GM23248 (cell line): Measurements from ENCODE around the gene TMEM164. TPM values are rescaled to one million over a fixed set of nuclear protein-coding genes. Genes with fewer than 3 reads are reported as not detected.

Experiments
- DNase-seq: peaks from one replicate; pipeline ENCODE4 v3.0.0-alpha.2; 2015
- H2AFZ ChIP-seq: fragments of 200-600 bp; sonication (generic); 2 replicates; pipeline ENCODE4 v1.6.1; 2016; ENCODE audit warnings: antibody characterized with exemption
- H3F3A ChIP-seq: fragments of 200-600 bp; sonication (generic); 2 replicates; pipeline ENCODE4 v1.6.1; 2016; ENCODE audit warnings: mild to moderate bottlenecking, antibody characterized with exemption, mixed run types; ENCODE audit not compliant: insufficient read depth
- H3K27ac ChIP-seq: fragments of 200-600 bp; sonication (generic); 2 replicates; pipeline ENCODE4 v1.5.1; 2016; ENCODE audit warnings: mild to moderate bottlenecking
- H3K27me3 ChIP-seq: fragments of 200-600 bp; sonication (generic); replicated peaks from 2 replicates; pipeline ENCODE4 v1.6.1; 2016; ENCODE audit warnings: mild to moderate bottlenecking; ENCODE audit not compliant: insufficient read depth
- H3K36me3 ChIP-seq: fragments of 200-600 bp; sonication (generic); 2 replicates; pipeline ENCODE4 v1.6.1; 2016; ENCODE audit warnings: low read depth, mild to moderate bottlenecking
- H3K4me1 ChIP-seq: fragments of 200-600 bp; sonication (generic); 2 replicates; pipeline ENCODE4 v1.6.1; 2016; ENCODE audit warnings: mild to moderate bottlenecking; ENCODE audit not compliant: insufficient read depth
- H3K4me2 ChIP-seq: fragments of 200-600 bp; sonication (generic); one replicate; pipeline ENCODE4 v1.6.1; 2016; ENCODE audit warnings: mild to moderate bottlenecking; ENCODE audit not compliant: unreplicated experiment
- H3K4me3 ChIP-seq: fragments of 200-600 bp; sonication (generic); 2 replicates; pipeline ENCODE4 v1.5.1; 2016; ENCODE audit warnings: mild to moderate bottlenecking
- H3K79me2 ChIP-seq: fragments of 200-600 bp; sonication (generic); 2 replicates; pipeline ENCODE4 v1.6.1; 2016; ENCODE audit warnings: mild to moderate bottlenecking; ENCODE audit not compliant: insufficient read depth
- H3K9ac ChIP-seq: fragments of 200-600 bp; sonication (generic); 2 replicates; pipeline ENCODE4 v1.6.1; 2016; ENCODE audit warnings: mild to moderate bottlenecking
- H3K9me2 ChIP-seq: fragments of 200-600 bp; sonication (generic); 2 replicates; pipeline ENCODE4 v1.6.1; 2016; ENCODE audit warnings: mixed run types, mild to moderate bottlenecking, moderate library complexity; ENCODE audit not compliant: insufficient read depth
- H3K9me3 ChIP-seq: fragments of 200-600 bp; sonication (generic); one replicate; pipeline ENCODE4 v1.6.1; 2017; ENCODE audit warnings: low read depth
- H4K20me1 ChIP-seq: fragments of 200-600 bp; sonication (generic); 2 replicates; pipeline ENCODE4 v1.6.0; 2016; ENCODE audit not compliant: insufficient read depth
- EZH2 ChIP-seq: fragments of 200-600 bp; sonication (generic); IDR thresholded peaks from 2 replicates; pipeline ENCODE4 v1.6.1; 2018; ENCODE audit warnings: antibody characterized with exemption, mild to moderate bottlenecking; ENCODE audit not compliant: insufficient read depth, poor library complexity, severe bottlenecking
- EZH2phosphoT487 ChIP-seq: fragments of 200-600 bp; sonication (generic); IDR thresholded peaks from 2 replicates; pipeline ENCODE4 v1.6.1; 2018; ENCODE audit warnings: antibody characterized with exemption, moderate library complexity, mild to moderate bottlenecking, low read depth; ENCODE audit not compliant: insufficient read depth
- WGBS, 2 experiments: methylation state at CpG; one replicate each; pipeline ENCODE4 v1.1.6; 2015 to 2017; ENCODE audit warnings: low lambda C conversion rate in 2 of 2, low coverage in 1 of 2; ENCODE audit errors: missing lambda C conversion rate in 2 of 2; 5-methylcytosine and 5-hydroxymethylcytosine counted together
- in situ Hi-C: fragments of 300-500 bp; cut with MboI; formaldehyde crosslinking; loops from 2 replicates; pipeline ENCODE4 v1.15.0; 2020
- polyA plus RNA-seq: library from polyadenylated mRNA; unstranded; fragments of >200 nt; fragmentation: Nextera tagmentation; extraction: Ambion mirVana; gene quantifications from 2 replicates; pipeline ENCODE4 v1.2.1, GENCODE V29; 2016
- total RNA-seq: library from RNA; depleted of rRNA; stranded (reverse); fragments of >200 nt; shearing (Covaris generic); gene quantifications from 2 replicates; pipeline ENCODE4 v1.2.3, GENCODE V29; 2014

TMEM164 gene
- total and polyA plus RNA-seq, 2 experiments from 2014 or later: 1.4 to 9.1 TPM

DNA sequence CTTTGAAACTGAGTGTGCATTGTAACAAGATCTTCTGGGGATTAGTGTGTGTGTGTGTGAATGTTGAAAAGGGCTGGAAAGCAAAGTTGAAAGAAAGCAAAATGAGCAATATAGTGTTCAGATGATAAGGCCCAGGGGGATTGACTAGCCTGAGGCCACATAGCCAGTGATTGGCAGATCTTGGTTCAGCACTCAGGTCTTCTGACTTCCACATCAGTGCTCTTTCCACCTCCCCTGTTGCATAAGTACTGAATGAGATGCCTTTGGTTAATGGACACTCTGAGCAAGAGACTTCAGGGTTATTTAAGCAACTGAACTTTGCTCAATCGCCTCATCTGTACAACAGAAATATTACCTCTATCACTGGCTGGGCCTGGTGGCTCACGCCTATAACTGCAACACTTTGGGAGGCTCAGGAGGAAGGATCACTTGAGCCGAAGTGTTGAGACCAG is 120.4 kb downstream of the TMEM164 start:
- Histone ChIP-seq H3K27ac (no peak overlapping the region), H3K9me2 (no peaks in the 10 kb centered on the region), H3K9ac (no peak overlapping the region), H4K20me1 (no peaks in the 10 kb centered on the region), H3K9me3 (no peaks in the 10 kb centered on the region), H3K79me2 (no peaks in the 10 kb centered on the region), H3F3A (no peaks in the 10 kb centered on the region), H3K36me3 (no peaks in the 10 kb centered on the region), H3K27me3 (no peaks in the 10 kb centered on the region), H3K4me1 (no peaks in the 10 kb centered on the region), H2AFZ (no peak overlapping the region), H3K4me2 (no peak overlapping the region), H3K4me3 (no peak overlapping the region)
- DNase-seq: no peak
- 94 to 100% methylated on average over 3 of the region's 3 CpGs for WGBS, 2 experiments
- TF ChIP-seq EZH2 (no peak), EZH2phosphoT487 (no peak)
- in situ Hi-C loops: no loop called here

DNA sequence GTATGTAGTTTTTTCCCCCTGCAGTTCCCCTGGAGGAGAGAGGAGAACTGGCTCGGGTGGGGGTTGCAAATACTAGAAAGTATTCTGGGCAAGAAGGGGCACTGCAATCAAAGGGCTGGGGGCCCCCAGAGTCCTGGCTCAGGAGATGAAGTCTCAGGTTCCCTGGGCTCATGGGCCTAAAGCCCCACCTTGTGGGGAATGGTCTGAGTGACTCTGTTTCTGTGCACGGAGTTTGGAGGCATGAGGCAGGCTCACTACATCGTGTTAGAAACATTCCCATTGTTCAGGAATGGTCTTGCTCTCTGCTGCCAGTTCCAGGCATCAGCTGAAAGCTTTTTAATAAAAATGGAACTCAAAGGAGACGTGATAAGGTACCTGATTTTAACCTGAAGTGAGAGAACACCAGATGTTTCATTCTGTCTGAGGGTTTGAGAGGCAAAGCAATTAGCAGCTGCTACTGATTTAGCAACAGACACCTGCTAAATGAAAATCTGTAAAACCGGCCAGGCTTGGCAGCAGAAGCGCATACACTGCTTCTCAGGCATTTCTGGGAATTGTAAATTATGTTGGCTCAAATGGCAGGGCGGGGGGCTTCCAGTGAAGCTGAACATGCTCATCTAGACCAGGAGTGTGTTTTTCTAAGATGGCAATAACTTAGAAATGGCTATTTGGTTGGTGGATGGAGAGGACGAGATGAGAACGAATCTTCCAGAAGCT is 122.7 kb downstream of the TMEM164 start:
- no peaks in the 10 kb centered on the region for H3K36me3 ChIP-seq
- H3K4me1 ChIP-seq: no peaks in the 10 kb centered on the region
- H3K27me3 ChIP-seq: no peaks in the 10 kb centered on the region
- H3K27ac ChIP-seq: no peak overlapping the region
- TF ChIP-seq EZH2 (no peak), EZH2phosphoT487 (no peak)
- H3K4me3 ChIP-seq: no peak overlapping the region
- in situ Hi-C loops: no loop called here
- no peak overlapping the region for H2AFZ ChIP-seq
- H3K4me2 ChIP-seq: no peak overlapping the region
- no peaks in the 10 kb centered on the region for H3K79me2 ChIP-seq
- DNase-seq: no peak
- no peaks in the 10 kb centered on the region for H3F3A ChIP-seq
- H3K9me3 ChIP-seq: no peaks in the 10 kb centered on the region
- H4K20me1 ChIP-seq: no peaks in the 10 kb centered on the region
- H3K9ac ChIP-seq: no peak overlapping the region
- H3K9me2 ChIP-seq: no peaks in the 10 kb centered on the region
- WGBS, 2 experiments: 82 to 90% methylated on average over 7 to 9 of the region's 9 CpGs

DNA sequence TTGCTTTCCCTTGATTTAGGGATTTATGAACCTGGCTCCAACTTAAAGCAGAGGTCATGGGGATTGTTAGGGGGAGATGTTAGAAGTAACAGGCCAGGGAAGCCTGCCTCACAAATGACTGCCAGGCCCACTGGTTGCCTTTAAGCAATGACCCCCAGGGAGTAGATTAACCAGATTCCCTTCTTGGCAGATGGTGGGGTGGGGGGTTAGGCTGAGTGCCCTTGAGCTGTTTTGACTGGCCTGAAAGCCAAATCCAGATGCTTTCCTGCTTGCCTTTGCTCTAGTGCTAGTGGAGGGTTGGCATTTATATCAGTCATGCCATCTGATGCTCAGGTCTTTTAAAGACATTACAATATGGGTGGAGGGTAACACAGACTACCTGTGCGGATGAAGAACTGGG is 128.1 kb downstream of the TMEM164 start:
- Histone ChIP-seq H3K4me1 (no peaks in the 10 kb centered on the region), H3K9me3 (no peaks in the 10 kb centered on the region), H3K36me3 (no peaks in the 10 kb centered on the region), H3K4me3 (no peak overlapping the region), H3K9ac (no peak overlapping the region), H3K79me2 (no peaks in the 10 kb centered on the region), H3F3A (no peaks in the 10 kb centered on the region), H2AFZ (no peak overlapping the region), H3K9me2 (no peaks in the 10 kb centered on the region), H3K27ac (no peak overlapping the region), H3K27me3 (no peaks in the 10 kb centered on the region), H4K20me1 (no peaks in the 10 kb centered on the region), H3K4me2 (no peak overlapping the region)
- WGBS, 2 experiments: 90 to 100% methylated on average over 1 of the region's 1 CpG
- no peak for TF ChIP-seq EZH2phosphoT487
- no peak for TF ChIP-seq EZH2
- in situ Hi-C loops: no loop called here
- DNase-seq: no peak

DNA sequence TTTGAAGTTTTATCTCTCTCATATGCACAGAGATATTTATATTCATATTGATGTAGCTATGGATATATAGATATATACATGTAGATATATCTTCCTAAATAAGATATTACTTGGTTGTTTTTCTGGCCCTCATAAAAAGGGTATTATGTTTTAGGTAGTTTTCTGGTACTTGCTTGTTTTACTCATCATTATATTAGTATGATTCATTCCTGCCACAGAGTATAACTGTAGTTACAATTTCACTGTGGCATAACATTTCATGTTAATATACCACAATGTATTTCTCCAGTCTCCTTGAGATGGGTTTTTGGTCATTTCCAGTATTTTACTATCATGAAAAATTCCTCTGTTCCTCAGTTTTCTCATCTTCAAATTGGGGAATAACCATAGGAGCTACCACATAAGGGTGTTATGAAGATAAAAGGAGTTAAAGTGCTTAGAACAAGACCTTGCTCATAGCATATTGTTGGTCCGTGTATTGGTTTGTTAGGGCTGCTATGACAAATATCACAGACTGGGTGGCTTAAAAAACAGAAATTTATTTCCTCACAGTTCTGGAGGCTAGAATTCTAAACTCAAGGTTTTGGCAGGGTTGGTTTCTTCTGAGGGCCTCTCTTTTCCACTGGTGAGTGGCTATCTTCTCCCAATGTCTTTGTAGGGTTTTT is 129.7 kb downstream of the TMEM164 start:
- Histone ChIP-seq H2AFZ (no peak overlapping the region), H4K20me1 (no peaks in the 10 kb centered on the region), H3K9ac (no peak overlapping the region), H3K27me3 (no peaks in the 10 kb centered on the region), H3K4me2 (no peak overlapping the region), H3F3A (no peaks in the 10 kb centered on the region), H3K4me1 (no peaks in the 10 kb centered on the region), H3K9me3 (no peaks in the 10 kb centered on the region), H3K9me2 (no peaks in the 10 kb centered on the region), H3K79me2 (no peaks in the 10 kb centered on the region), H3K27ac (no peak overlapping the region), H3K4me3 (no peak overlapping the region), H3K36me3 (no peaks in the 10 kb centered on the region)
- 93 to 94% methylated on average over 1 of the region's 1 CpG for whole genome bisulfite sequencing, 2 experiments
- DNase-seq: peak; percentile 27
- in situ Hi-C loops: no loop called here
- no peak for TF ChIP-seq EZH2
- no peak for TF ChIP-seq EZH2phosphoT487
